GM20431 (cell line): ENCODE data around the gene PROM1.

ENCODE experiments used
- in situ Hi-C: fragments of 300-500 bp; cut with MseI, MboI; formaldehyde crosslinking; loops from one replicate; pipeline ENCODE4 v1.15.0; 2020; ENCODE audit warnings: low sequenced_read_pairs; ENCODE audit not compliant: unreplicated experiment

PROM1 gene

DNA sequence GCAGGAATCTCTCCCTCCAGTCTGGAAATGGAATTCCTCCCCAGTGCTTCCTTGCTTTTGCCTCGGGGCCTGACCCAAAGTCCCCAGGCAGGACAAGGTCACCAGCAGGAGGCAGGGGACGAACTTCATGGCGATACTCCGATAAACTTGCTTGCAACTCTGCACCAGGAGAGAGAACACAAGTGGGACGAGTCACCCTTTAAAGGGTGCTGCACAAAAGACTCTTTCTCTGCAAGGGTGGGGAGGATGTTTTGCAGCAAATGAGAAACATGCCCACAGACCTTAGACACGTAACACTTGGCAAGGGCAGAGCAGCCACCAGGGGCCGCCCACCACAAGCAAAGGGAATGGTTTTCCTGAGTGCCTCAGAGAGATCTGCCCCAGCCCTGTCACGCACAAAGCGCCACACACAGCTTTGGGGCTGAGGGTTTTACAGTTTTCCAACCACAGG, 120.8 kb downstream of the PROM1 start, which contains the start of gene FGFBP2:
TSS of gene FGFBP2 (minus strand) at position 175 of the 451 bp plus-strand sequence. CDS start at position 129, 46 bp downstream.
- in situ Hi-C loops = loop anchor here (25.0 kb wide), 2 partner anchors 226 to 476 kb away; no protein-coding TSS in a partner anchor

DNA sequence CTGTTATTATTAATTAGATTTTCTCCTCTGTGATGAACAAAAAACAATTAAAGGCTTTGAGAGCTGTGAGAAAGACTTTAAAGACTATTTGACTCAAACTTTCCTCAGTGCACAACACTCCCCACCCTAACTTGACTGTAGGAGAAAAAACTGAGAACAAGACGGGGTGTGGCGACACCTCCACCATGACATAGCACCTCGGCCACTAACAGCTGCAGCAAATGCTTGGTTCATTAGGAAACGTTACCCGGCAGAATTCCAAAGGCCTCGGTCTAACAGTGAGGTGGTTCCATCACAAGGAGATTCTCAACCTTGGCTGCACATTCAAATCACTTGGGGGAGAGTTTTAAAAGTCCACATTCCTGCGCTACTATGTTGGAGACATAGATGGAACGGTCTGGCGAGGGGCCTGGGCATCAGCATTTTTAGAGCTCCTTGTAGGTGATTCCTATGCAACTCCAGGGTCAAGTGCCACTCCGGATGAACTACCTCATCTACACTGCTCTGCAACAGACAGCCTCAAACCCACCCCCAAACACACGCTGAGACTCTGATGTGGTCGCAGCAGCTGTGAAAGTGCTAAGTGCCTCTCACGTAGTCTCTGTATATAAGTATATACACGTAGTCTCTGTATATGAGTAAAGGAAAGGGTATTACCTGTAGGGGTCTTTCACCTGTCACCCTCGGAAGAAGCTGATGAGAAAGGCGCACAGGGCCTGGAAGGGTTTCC, 121.9 kb downstream of the PROM1 start:
- in situ Hi-C loops = loop anchor here (25.0 kb wide), 2 partner anchors 225 to 475 kb away; no protein-coding TSS in a partner anchor

DNA sequence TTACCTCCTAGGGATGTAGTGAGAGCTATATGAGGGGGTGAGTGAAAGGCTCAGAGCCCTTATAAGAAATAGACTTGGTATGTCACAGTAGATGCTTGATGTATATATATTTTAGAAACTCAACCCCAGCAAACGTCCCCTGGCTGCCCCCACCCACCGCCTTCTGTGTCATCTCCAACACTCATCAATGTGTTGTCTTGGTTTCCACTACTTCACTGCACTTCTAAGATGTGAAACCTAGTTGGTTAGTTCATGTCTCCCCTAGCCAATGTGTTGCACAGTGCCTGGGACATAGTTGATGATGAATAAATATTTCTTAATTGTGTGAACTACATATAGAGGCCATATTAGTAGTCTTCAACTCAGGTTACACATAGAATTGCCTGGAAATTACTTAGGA, 125.3 kb downstream of the PROM1 start:
- in situ Hi-C loops = loop anchor here (10.0 to 25.0 kb wide), 3 partner anchors 154 to 471 kb away; no protein-coding TSS in a partner anchor

DNA sequence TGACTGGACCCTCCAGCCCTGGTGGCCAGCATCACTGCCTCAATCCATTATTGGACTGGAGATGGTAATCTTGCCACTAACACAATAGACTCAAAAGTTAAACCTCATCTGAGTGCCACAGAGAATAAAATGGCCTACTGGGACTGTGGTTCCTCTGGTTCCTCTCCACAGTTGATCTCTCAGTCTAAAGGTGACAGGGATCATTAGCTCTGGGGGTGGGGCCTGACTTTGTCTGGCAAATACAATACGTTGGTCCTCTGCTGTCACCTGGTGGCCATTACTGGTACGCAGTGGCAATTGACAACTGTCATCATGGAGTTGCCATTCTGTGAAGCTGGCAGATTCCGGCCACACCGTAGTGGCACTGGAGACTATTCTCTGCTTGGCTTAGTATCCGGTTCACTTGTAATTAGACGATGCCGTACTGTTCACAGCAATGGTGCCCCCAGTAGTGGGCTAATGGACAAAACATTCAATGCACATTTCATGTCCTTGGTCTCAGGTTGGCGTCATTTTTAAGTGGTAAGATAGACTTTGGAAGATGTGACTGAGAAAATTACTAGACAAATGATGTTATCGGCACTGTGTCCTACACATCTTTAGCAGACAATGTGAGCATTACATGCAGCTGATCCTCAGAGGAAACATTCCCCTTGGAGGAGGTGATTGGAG, 127.5 kb downstream of the PROM1 start:
- in situ Hi-C loops = loop anchor here (10.0 to 25.0 kb wide), 3 partner anchors 152 to 469 kb away; no protein-coding TSS in a partner anchor

DNA sequence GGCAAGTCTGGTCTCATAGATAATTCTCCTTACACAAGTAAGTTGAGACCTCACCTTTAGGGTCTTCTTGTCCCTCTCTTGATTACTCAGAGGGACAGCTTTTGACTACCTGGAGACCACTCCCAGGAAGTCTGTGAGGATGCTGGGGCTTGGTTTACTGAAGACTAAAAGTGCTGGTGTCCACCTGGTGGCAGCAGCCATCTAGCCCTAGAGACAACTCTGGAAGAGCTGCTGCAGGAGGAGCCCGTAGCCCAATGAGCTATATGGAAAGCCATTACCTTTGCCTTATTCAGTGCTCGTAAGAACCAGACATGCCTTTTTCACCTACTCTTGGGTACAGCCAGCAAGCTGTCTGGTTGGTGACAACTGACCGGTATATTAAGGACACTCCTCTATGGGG, 128.2 kb downstream of the PROM1 start:
- in situ Hi-C loops = loop anchor here (10.0 to 25.0 kb wide), 3 partner anchors 151 to 468 kb away; no protein-coding TSS in a partner anchor

DNA sequence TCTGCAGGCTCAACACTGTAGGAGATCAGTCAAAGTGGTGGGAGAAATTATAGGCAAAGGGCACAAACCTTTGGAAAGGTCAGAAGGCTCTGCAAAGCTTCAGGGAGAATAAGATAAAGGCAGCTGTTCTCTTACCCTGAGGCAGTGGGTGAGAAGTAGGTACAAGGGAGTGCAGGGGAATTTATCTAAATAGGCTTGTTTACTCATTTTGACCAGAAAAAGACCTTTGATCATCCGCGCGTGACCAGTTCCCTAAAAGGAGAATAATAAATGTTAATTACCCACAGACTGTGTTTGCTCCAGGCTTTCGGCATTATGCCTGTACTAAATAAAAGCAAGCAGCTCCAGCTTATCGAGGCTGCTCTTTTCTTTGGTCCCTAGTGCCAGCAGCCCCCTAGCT, 130.2 kb downstream of the PROM1 start:
- in situ Hi-C loops = loop anchor here (10.0 to 25.0 kb wide), 3 partner anchors 149 to 466 kb away; no protein-coding TSS in a partner anchor

DNA sequence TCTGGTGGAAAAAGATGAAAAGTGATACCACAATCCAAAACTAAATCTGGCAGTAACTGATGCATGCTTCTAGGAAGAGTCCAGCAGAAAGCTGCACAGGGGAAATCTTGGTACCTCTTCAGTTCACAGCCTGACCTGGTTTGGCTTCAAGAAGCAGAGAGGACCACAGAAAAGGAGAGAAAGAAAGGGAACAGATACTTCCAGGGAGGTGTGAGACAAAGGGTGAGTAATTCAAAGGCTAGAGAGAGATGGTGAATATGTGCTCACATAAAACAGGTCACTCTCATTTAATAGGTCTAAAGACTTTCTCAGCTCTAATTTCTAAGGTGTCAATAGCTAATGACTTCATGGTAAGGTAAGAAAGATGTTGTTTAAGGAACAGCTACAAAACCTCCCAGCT, 132.0 kb downstream of the PROM1 start:
- in situ Hi-C loops = loop anchor here (10.0 to 25.0 kb wide), 3 partner anchors 147 to 464 kb away; no protein-coding TSS in a partner anchor

DNA sequence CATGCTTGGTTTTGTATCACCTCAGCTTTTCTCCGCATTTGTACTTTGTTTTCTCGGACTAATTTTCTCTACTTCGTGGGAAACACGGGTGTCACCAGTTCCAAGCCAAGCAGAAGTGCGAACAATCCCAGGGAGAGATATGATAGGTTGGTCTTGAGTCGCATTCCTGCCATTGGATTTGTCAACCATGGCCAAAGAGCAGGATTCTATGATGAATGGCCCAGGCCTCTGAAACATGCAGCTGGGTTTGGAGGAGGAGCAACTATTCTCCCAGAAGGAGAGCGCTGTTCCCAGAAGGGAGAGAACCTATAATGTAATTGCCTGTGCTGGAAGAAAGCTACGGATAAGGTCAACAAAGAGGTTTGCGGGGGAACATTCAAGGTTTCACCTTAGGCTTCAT, 135.0 kb downstream of the PROM1 start:
- in situ Hi-C loops = no loop called here

DNA sequence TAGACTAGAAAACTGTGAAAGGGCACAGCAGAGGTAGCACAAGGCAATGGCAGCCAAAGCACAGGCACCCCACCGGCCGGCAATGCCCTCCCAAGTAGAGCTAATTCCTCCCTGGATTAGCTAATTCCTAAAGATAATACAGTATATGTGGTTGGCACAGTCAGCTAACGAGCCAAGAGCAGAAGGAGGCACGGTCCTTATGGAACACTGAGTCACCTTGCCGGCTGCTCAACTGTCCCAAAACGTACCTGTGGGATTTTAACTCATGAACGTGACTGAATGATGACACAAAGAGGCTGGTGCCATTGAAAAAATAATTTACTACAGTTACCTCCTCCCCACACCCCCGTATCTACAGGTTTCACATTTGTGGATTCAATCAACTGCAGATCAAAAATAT, 136.1 kb downstream of the PROM1 start:
- in situ Hi-C loops = no loop called here

DNA sequence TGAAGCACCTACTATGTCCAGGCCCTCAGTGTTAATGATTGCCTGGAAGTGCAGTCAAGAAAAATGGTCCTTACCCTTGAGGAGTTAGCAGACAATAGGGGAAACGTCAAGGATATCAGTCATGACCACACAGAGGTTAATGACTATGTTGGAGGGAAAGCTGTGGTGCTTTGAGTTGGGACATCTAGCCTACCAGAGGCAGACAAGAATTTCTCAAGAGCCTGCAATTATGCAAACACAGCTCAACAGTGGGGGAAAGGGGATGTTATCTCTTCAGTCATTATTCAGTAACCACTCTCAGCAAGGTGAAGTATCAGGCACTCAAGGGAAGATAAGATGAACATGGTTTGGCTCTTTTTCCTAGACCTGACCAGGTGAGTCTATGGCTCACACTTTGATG, 138.3 kb downstream of the PROM1 start:
- in situ Hi-C loops = no loop called here

DNA sequence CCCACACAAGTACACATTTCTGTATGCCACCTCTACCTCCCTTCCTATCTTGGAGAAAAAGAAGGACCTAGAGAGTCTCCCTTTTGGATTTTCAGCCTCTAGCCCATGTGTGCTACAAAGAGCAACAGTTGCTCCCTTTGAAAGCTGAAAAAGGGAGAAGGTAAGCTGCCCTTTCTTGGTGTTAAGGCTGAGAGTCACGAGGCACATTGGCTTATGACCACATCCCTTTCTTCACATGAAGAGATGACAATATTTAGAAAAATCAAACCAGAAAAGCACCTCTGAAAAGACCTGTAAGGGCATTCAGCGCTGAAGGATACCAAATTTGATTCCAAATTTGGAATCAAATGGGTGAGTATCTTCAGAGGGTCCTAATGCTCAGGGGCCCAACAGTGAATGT, 138.9 kb downstream of the PROM1 start:
- in situ Hi-C loops = no loop called here

DNA sequence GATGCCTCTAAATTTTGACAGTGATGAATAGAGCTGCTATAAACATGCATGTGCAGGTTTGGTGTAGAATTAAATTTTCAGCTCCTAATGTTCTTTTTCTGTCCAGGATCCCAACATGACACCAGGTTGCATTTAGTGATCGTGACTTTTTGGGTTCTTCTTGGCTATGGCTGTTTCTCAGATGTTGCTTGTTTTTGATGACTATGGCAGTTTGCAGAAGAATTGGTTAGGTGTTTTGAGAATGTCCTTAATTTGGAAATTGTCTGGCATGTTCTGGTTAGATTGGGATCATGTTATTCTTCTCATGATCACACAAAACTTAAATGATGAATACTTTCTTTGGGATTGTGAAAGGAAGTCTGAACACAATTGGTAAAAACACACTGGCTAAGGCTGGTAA, 141.5 kb downstream of the PROM1 start:
- in situ Hi-C loops = no loop called here

DNA sequence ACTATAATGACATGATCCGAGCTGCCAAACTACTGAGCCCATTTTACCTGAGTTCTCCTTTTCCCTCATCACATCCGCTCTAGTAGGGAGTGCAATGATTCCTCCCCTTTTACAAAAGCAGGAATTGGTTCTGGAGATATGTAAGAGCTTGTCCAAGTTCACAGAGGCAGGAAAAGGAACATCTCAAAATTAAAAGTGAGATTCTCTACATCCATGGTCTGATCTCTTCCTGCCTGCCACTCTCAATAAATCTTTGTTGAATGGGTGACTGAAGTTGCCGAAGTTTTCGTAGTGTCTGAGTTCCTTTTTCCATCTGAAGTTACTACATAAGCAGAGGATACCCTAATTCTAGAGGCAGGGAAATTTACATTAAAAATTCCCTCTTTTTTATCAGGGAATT, 145.2 kb downstream of the PROM1 start, which contains the start of gene FGFBP1:
TSS of gene FGFBP1 (minus strand) at position 101 of the 400 bp plus-strand sequence. CDS start 2,108 bp downstream, outside the sequence.
- in situ Hi-C loops = no loop called here

DNA sequence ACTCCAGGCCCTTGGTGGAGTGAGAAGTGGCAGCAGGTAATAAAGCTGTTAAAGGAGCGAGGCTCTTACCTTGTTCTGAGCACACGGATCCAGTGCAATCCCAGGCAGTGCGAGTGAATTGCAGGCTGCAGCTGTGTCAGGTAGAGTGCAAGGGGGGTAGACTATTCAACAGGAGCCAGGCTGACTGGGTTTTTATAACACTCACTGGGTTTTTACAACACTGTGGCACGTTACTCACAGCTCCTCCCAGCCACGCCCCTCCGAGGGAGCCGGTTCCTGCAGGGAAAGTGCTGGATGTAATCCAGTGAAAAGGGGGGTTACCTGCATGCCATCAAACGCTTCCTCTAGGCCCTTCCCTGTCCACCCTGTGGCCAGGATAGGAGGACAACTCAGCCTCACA, 145.6 kb downstream of the PROM1 start:
- in situ Hi-C loops = no loop called here

DNA sequence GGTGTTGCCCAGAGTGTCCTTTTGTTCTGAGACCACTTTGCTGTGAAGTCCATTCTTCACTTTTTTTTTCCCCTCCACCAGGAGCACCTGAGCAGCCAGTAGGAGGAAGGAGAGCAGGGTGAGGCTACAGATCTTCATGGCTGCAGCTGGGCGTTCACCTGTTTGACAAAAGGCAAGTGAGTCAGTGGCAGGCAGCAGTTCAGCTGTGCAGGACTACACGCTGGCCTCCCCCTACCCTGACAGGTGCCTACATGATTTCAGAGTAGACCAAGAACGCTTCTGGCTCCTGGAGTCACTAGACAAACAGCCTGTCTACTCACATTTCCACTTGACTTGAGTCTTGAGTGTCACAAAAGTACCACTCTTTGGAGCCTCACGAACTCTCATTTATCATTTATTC, 147.3 kb downstream of the PROM1 start:
- in situ Hi-C loops = no loop called here

DNA sequence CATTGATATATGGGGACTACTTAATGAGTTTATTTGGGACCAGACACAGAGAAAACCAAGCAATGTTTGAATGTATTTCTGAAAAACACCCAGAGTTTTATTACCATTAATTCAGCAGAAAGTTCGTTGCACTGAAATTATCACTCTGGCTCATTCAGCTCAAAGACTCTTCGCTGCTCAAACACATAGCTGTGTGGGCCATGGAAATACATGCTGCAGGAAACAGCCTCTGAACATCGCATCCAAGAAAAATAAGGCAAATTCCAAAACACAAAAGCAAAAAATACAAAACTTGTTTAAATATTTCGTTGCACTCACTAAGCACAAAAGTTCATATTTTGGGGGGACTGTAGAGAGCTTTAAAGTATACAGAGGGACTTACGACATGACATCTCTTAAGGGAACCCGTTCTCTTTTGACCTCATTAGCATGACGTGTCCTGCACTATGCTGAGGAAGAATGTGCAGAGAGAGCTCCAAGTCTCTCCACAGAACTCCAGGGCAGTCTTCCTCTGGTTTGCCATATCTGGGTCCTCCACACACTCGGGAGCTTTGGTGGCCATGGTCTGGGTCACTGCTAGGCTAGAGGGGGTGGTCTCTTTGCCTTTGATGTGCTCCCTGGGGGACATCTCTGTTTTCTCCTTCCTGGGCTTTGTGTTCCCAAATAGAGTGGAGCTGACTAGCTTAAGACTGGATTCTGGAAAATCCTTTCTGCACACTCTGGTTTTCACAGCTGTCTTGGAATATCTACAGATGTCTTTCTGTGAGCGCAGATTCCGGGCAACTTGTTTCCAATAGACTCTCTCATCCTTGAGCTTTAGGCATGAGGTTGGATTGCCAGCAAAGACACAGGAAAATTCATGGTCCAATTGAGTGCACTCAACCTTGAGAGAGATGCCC, 148.1 kb downstream of the PROM1 start:
- in situ Hi-C loops = no loop called here

DNA sequence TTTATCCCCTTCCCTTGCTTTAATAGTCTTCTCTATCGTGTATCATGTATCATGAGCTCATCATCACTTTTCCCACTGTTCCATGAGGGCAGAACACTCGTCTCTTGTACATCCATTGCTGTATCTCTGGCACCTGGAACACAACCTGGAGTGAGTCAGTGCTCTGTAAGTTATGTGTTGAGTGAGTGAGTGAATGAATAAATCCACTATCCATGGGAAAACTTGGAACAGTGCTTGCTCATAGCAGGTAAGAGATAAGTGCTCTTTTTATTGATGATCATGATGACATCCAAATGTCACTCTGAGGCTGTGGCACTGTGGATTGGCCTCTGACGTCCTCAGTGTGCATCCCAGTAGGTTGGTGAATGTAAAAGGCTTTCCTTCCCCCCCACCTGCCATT, 149.6 kb downstream of the PROM1 start:
- in situ Hi-C loops = no loop called here

DNA sequence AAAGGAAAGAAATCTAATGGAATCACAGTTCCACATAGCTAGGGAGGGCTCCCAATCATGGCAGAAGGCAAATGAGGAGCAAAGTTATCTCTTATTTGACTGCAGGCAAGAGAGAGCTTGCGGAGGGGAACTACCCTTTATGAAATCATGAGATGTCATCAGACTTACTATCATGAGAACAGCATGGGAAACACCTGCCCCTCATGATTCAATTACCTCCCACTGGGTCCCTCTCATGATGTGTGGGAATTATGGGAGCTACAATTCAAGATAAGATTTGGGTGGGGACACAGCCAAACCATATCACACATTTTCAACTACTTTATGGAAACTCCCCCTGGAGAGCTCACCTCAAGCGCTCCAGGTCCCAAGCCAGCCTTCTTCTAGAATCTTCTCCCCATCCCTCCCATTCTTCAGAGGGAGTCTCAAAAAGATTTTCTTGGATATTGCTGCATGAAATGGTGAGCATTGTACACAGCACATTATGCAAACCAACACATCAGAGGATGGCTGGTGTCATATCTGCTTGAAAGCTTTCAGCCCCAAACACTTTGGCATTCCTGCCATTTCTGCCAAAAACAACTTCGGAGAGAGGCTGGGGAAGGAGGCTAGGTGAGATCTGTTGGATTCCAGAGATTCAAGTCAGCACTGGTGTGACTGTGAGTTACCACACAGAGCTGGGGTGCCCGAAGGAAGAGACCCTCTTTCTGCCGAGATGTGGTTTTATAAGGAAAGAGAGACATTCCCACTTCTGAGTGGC, 152.2 kb downstream of the PROM1 start:
- in situ Hi-C loops = no loop called here

DNA sequence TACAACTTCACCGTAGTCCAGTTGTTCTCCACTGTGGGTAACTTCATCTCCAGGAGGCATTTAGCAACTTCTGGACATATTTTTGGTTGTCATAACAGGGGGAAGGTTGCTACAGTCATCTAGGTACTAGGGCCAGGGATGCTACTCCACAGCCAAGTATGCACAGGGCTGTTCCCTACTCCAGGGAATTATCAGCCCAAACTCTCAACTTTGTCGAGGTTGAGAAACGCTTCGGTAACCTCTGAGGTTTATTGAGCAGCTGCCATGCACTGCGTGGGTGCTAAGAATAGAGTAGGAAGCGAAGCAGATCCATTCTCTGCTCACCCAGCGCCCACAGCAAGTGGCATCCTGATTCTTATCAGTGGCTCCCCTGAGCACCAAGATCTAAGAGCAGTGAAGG, 153.5 kb downstream of the PROM1 start:
- in situ Hi-C loops = no loop called here
